22Rv1 (cell line): ENCODE results near the gene ARRDC3.

Experiments used
- ZFX ChIP-seq: fragments of 450-650 bp; IDR thresholded peaks from 2 replicates; pipeline ENCODE4 v1.6.1; 2017; ENCODE audit warnings: antibody characterized with exemption, borderline replicate concordance
- TF ChIP-seq, protein P1 (sequence below): fragments of 450-650 bp; IDR thresholded peaks from 2 replicates; pipeline ENCODE4 v1.5.1; 2017; ENCODE audit warnings: mild to moderate bottlenecking

DNA sequence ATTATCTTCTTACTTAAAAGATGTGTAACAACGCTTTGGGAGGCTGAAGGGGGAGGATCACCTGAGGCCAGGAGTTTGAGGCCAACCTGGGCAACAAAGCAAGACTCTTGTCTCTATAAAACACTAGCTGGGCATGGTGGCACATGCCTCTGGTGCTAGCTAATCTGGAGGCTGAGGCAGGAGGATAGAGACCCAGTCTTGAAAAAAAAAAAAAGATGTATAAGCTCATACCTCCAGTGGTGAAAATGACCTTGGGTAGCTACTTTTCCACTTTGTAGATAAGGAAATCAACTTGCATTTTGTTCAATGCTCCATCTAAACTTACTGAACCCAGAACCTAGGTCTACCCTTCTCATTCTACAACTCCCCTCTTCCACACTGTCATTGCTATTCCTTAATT lies 16.6 kb downstream of the ARRDC3 start:
- TF ChIP-seq, protein P1, sequence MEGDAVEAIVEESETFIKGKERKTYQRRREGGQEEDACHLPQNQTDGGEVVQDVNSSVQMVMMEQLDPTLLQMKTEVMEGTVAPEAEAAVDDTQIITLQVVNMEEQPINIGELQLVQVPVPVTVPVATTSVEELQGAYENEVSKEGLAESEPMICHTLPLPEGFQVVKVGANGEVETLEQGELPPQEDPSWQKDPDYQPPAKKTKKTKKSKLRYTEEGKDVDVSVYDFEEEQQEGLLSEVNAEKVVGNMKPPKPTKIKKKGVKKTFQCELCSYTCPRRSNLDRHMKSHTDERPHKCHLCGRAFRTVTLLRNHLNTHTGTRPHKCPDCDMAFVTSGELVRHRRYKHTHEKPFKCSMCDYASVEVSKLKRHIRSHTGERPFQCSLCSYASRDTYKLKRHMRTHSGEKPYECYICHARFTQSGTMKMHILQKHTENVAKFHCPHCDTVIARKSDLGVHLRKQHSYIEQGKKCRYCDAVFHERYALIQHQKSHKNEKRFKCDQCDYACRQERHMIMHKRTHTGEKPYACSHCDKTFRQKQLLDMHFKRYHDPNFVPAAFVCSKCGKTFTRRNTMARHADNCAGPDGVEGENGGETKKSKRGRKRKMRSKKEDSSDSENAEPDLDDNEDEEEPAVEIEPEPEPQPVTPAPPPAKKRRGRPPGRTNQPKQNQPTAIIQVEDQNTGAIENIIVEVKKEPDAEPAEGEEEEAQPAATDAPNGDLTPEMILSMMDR = no peak
- no peak for TF ChIP-seq ZFX
